HG02870 (cell line): ENCODE results near the gene ZG16B.

Experiments
- ATAC-seq: cut with Tn5 transposase; IDR thresholded peaks from one replicate; pipeline ENCODE4 v1.9.1; 2021; ENCODE audit warnings: mild to moderate bottlenecking, moderate library complexity; ENCODE audit not compliant: unreplicated experiment

ZG16B gene

DNA sequence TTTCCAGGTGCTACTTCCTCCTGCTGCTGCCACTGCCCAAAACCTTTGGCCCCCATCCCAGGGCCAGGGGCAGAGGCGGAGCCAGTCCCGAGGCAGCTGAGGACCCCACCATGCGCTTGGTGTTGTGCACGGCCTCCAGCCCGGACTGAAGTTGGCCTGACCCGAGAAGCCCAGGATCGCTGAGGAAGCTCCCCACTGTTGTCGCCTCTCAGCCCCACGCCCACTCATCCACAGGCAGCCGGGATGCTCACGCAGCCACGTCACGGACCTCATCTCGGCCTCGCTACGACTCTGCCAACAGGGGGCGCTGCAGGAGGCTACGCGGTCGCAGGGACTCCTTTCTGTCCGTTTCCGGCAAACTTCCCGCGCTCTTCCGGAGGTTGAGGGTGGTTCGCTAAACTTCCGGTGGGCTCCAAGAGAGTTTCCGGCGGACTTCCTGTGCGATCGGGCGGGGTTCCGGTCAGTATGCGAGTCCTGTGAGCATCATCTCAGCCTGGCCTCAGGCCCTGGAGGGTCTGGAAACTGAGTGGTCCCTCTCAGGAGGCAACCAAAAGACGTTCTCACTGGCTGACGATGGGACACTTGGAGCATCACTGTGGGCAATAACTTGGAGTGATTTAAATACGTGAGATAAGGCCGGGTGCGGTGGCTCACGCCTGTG is 12.4 kb downstream of the ZG16B start:
- no peak for ATAC-seq

DNA sequence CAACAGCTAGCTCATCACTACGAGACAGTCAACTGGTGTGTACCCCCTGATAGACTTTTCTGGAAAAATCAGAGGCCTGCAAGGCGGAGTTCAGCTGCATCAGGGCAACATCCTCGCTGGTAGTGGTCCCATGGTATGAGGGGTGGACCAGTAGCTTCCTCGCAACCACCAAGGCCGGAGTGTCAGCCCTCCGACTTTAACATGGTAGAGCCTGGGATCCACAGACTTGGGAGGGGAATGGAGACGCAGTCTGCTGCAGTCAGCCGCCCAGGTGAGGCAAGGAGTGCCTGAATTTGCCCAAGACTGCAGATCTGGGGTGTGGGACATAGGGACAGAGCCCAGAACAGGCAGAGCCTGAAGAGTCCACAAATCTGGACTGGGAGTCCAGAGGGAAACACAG is 13.4 kb downstream of the ZG16B start:
- no peak for ATAC-seq

DNA sequence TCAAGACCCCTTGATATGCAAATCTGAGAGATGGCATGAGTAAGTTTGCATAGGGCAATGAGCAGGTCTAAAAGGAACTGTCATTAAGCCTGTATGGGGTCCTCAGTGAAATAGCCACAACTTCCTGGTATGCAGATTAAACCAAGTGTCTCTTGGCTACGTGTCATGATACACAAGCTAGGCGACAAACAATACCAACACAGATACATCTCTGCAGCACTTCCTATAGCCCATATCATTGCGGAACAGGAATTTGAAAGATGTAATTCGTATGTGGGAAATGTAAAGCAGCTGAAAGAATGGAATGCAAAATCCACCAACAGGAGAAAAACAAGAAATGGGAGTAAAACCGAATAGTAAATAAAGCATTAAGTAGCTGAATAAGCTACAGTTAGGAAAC is 15.0 kb downstream of the ZG16B start:
- ATAC-seq, result no peak

DNA sequence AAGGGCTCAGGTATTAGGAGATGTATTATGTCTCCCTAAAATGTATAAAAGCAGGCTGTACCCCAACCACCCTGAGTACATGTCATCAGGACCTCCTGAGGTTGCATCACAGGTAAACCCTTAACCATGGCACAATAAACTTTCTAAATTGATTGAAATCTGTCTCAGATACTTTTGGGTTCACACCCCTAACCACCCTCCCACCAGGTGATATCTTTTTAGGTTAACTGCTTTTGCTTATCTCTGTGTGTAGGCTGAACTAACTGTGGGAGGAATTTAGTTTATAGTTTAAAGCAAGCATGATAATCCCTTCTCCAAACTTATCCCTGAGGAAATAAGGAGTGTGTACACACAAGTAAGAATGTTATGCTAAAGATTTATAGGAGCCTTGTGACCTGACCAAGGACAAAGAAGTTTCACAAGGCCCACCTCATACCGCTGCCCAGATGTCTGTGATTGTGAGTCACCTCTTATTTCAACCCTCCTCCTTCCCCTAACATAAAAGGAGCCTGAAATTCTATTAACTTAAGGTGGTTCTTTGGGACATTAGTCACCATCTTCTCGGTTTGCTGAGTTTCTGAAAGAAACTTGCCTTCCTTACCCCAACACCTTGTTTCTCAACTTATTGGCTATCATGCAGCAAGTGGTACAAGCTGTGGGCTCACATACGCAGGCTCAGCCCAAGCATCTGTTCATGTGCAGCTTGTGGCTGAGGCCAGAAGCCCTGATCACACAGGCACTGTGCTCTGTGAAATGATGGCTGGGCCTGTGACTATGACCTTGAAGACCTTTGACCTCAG is 16.6 kb downstream of the ZG16B start:
- no peak for ATAC-seq

DNA sequence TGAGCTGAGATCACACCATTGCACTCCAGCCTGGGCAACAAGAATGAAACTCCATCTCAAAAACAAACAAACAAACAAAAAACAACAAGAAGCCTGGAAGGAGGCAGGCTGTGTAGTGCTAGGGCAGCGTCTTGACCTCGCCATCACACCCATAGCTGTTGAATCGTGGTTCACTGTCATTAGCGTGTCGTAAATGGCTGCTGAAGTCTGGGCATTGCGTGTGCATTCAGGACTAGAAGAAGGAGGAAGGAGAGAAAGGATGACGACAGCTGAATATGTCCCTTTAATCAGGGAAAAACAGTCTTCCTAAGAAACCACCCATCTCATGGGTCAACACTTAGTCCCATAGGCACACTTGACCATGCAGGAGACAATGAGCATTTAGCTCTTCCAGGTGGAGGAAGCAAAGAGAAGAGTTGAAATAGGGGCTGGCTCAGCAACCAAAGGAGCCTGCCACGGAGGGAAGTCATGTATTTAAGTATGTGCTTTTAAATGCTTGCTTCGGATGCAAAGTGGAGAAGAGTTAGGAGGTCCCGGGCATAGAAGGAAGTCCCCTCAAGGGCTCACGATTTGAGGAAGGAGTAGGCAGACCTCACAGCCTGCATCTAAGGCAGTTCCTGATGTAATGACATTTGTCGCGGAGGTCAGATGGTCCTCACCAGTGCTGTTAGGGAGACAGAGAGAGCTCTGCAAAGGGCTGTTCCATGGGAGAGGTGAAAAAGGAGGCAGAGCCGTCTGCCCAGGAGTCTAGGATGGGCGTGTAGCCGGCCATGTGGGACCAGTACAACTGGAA is 19.0 kb downstream of the ZG16B start:
- ATAC-seq, result no peak

DNA sequence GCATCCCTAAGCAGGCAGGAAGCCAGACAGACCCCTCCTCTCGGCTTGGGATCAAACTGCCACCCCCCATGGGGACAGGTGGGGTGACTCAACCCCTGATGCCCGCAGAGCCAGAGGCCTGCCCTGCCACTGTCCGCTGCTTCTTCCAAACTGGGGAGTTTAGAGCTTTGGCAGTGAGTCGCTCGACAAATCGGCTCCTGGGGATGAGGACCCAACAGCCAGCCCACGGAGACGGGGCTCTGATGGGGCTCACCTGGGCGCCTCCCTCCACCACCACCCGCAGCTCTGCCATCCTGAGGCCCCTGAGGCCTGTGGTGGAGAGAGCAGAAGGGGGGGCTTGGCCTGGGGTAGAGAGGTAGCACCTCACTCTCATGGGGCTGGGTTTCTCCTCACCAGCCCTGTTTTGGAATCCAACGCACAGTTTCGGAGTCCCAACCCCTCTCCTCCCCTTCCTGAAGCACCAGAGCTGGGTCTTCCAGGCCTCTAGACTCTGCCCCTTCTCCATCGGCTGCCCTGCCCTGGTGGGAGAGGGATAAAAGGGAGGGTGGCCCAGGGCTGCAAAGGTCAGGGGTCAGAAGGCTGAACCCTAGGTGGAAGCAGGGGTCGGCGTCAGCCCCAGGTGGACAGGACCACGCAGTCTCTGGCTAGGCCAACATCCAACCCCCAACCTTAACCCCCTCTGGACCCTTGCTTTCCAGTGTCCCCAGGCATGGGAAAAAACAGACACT is 22.1 kb downstream of the ZG16B start:
- no peak for ATAC-seq

DNA sequence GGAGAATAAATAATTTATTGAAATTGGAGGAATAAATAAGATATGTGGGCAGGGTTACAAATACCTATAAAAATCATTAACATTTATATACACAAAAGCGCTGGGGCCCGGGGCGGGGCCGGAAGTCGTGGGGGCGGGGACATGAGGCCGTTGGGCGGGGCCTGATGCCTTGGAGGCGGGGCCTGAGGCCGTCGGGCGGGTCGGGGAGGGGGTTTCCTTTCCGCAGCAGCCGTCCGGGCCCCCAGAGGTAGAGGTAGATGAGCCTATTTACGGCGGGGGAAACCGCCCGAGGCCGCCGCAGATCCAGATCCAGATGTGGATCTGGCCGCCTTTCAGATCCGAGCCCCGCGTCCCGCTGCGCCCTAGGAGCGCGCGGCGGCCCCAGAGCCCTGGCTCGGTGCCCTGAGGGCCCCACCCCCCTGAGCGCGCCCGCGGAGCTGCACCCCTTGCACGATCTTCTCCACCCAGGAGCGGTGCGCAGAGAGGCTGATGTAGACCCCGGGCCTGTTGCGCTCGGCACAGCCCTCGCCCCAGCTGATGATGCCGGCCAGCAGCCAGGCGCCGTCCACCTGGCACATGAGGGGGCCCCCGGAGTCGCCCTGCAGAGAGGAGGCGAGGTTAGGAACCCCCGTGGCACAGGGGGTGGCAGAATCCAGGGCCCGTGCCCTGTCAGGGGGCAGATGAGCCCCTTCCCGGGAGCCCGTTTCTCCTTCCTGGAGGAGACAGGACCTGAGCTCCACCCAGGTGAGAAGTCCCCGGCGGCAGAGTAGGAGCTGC is 22.8 kb downstream of the ZG16B start:
- no peak for ATAC-seq

DNA sequence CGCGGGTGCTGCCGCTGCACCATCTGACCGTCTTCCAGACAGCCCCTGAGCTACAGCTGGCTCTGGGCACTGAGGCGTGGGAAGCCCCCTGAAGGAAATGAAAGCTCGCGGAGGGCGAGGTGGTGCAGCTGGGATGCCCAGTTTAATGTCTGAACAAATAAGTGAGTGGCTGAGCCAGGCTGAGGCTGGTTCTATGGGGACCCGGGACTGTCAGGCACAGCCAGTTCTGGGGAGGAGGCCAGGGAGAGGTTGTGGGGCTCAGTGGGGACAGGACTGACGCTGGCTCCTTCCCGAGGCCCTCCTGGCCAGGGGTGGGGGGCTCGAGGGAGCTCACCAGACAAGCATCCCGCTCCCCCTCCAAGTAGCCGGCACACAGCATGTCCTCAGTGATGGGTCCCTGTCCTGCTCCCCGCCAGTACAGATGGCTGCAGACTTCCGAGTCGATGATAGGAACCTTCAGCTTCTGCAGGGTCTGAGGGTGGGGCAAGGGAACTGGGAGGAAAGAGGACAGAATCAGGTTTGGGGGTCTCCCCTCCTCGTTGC is 23.5 kb downstream of the ZG16B start:
- ATAC-seq, result no peak

DNA sequence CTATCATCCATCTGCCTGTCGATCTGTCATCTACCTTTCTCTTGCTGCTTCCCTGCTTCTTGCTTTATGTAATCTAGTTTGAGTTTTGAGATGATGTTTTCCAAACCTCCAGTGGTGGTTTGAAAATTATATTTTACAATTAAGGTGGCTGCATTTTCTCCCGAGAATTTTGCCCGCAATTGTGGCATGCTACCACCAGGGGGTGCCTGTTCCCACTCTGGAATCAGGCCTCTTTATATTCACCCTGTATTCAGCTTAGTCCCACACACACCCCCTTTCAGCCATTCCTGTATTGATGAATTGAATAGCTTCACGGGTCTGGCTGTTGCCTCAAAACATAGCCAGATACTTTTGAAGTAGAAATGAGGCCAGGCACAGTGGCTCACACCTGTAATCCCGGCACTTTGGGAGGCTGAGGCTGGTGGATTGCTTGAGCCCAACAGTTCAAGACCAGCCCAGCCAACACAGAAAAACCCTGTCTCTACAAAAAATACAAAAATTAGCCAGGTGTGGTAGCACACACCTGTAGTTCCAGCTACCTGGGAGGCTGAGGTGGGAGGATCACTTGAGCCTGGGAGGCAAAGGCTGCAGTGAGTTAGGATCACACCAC is 24.7 kb downstream of the ZG16B start:
- ATAC-seq, result no peak

DNA sequence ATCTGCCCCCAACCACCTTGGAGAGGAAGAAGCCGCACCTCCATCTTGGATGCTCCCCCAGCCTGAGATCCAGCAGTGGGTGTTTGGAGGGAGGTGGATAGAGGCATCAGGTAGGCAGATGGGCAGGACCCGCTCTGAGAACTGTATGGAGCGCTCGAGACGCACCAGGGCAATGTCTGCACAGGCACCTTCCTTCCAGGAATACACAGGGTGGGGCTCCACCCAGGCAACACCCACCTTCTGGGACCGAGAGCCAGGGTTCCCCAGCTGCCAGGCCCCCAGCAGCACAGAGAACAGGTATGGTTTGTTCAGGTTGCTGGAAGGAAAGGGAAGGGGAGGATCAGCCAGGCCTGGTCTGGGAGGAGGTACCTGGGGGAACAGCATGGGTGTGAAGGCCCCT is 25.4 kb downstream of the ZG16B start:
- ATAC-seq, result no peak

DNA sequence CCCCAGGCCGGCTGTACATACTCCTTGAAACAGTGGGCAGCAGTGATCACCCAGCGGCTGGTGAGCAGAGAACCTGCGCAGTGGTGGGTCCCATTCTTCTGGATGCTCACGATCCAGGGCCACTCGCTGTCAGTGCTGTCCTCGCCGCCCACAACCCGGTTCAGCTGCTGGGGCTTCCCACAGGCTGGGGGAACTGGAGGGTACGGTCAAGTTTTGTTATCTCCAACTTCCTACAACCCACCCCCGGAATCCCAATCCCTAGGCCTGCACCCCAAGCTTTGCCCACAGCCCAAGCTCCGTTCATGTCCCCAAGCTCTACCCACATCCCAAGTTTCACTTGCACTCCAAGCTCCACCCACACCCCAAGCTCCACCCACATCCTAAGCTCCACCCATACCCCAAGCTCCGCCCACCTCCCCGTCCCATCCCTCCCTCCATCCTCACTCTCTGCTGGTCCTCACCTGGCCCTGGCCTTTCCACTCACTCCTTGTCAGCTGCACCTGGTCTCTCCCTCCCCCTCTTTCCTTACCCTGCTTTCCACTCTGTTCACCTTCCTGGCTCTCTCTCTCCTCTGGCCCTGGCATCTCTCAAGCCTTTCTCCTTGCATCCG is 26.1 kb downstream of the ZG16B start:
- no peak for ATAC-seq

DNA sequence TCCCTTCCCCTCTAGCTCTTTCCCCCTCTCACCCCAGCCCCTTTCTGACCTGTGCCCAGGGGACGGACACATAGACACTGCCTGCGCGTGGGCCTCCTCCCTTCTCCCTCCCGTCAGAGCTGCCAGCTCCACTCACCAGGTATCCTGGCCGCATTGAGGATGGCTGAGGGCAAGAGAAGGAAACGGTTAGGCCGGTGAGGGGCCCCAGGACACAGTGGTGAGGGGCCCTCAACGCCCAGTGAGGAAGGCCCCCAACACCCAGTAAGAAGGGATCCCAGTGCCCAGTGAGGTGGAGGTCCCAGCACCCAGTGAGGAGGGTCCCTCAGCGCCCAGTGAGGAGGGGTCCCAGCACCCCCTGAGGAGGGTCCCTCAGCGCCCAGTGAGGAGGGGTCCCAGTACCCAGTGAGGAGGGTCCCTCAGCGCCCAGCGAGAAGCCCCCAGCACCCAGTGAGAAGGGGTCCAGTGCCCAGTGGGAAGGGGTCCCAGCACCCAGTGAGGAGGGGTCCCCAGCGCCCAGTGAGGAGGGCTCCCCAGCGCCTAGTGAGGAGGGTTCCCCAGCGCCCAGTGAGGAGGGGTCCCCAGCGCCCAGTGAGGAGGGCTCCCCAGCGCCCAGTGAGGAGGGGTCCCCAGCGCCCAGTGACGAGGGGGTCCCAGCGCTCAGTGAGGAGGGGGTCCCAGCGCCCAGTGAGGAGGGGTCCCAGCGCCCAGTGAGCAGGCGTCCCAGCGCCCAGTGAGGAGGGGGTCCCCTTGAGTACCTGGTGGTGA is 26.8 kb downstream of the ZG16B start:
- no peak for ATAC-seq

DNA sequence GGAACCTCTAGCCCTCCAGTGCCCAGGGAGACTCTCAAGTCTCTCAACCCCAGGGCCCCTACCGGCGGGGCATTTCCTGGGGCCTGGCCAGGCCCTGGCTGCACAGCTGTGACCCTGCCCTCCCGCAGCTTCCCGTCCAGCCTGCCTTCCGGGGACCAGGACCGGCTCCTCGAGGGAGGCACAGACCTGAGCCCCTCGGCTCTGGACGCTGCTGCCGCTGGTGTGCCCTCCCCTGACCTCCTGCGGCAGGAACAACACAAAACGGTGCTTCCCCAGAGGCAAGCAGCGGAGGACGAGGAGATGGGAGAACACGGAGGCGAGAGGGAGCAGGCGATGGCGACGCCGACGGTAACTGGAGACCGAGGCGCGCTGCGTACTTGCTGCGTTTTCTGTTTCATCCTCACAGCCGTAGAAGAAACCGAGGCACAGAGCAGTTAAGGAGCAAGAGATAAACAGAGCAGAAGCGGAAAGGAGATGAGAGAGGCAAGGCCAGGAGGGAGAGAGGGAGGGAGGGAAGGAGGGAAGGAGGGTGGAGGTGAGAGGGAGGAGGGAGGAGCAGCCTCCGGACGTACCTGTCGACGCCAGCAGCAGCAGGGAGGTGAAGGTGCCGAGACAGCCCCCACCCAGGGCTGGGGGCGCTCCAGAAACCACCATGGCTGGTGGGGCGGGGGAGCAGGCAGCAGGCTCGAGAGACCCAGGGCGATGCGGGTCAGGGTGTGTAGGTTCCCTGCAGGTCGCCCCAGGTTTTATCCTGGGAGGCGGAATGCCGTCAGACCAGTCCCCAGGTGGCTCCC is 27.5 kb downstream of the ZG16B start, which contains the start of gene PRSS22:
TSS of gene PRSS22 (minus strand) at position 720 of the 794 bp plus-strand sequence. CDS start at position 654, 66 bp downstream.
- ATAC-seq, result no peak

DNA sequence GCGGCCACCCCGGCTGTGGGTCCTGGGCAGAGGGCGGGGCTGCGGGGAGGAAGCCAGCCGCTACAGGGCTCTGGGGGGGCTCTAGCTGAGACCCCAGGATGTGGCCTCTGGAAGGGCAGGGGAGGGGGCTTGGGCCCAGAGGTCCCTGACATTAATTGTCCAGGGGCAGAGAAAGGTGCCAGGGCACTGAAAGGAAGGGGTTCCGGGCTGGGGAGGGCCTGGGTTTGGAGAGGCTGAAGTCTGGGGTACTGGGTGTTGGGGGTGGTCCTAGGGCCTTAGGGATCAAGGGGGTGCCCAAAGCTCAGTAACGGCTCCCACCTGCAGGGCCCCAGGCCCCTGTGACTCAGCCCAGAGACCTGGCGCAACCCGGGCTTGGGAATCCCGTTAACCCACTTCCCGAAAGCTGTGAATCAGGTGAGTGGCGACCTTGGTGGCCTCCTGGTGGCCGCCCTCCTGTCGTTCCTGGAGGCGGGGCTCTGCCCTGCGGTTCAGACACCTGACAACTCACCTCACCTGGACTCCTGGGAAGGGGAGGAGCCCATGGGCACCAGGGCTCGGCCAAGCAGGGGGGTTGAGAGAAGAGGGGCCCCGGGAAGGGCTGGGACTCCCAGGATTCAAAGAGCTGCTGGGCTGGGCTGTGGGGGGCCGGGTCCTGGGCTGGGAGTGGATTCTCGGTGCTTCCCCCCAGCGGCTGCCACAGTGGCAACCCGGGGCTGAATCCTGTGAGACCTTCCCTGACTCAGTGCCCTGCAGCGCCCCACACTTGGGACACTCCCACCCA is 28.3 kb downstream of the ZG16B start:
- no peak for ATAC-seq

DNA sequence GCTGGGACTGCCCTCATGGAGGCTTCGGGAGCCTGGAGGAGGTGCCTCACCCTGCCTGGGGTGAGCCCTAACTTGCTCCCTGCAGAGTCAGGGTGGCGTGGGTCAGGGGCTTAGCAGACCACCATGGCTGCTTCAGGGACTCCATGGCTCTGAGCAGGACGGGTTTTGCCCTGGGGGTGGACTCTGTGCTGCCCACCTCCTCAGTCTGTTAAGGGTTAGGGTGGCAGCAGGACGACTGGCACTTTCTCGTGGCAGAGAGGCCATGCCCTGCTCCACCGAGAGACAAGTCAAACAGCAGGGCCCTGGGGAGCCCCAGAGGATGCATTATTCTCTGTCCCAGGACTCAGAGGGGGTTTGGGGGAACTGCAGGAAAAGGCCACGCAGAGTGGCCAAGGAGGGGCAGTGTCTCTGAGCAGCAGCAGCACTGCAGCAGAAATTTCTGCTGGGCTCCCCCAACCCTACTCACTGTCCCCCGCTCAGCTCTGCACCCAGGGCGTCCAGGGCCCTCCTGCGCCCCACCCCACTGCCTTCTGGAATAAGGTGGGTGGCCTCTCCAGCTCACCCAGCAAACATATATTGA is 29.7 kb downstream of the ZG16B start:
- no peak for ATAC-seq

DNA sequence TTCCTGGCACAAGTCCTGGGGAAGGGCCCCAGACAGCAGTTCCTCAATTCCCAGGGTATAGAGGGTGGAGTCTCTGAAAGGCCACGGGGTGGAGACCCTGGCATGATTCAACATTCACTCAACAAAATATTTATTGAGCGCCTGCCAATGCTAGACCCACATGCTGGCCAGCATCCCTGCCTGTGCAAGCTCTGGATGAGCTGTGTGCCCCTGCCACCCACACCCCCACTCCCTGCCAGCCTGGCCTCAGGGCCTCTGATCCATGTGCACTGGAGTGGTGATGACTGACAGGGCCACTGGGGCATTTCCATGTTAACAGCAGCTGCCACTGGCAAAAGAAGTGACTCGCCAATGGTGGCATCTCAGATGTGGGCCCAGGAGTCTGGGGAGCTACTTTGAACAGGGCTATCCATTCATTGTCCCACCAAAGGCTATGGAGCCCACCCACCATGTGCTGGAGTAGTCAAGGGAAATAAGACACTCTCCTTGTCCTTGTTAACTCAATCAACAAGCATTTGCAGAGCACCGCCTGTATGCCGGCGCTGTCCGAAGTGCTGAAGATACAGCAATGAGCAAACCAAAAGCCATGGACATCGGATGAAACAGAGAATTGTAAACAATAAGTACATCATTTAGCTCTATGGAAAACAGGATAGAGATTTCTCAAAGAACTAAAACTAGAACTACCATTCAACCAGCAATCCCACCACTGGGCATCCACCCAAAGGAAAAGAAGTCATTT is 30.9 kb downstream of the ZG16B start:
- ATAC-seq, result no peak
